Heart right ventricle (tissue), 16 donors: Measurements from ENCODE around the gene MAN1C1. TPM values are rescaled to one million over a fixed set of nuclear protein-coding genes. Genes with fewer than 3 reads are reported as not detected.
A peak's percentile ranks its signal among the peaks of the same experiment; 100 is the strongest.

Experiments
- ATAC-seq, 8 donors: fragments of 200-7000 bp; cut with Tn5 transposase; one replicate each; pipeline ENCODE4 v1.9.1; 2020; ENCODE audit warnings: mild to moderate bottlenecking in 8 of 8, moderate library complexity in 8 of 8, moderate number of reproducible peaks in 1 of 8
- DNase-seq, 2 donors: peaks; one replicate each; pipeline ENCODE4 v3.0.0-alpha.2; 2020
- H3K27ac ChIP-seq, 10 donors: fragments of 200-600 bp; sonication (generic) in 2 of 10; one replicate each; pipeline versions ENCODE4 v1.5.0 to v1.8.0; 2020 to 2022; ENCODE audit warnings: mild to moderate bottlenecking in 3 of 10
- H3K27me3 ChIP-seq, 7 donors: fragments of 200-600 bp; one replicate each; pipeline ENCODE4 v1.8.0; 2021 to 2022; ENCODE audit warnings: mild to moderate bottlenecking in 2 of 7
- H3K36me3 ChIP-seq, 9 donors: fragments of 200-600 bp; sonication (generic) in 1 of 9; one replicate each; pipeline versions ENCODE4 v1.5.0 to v1.8.0; 2020 to 2022; ENCODE audit warnings: mild to moderate bottlenecking in 2 of 9
- H3K4me1 ChIP-seq, 9 donors: fragments of 200-600 bp; sonication (generic) in 1 of 9; one replicate each; pipeline versions ENCODE4 v1.5.0 to v1.8.0; 2020 to 2022; ENCODE audit warnings: mild to moderate bottlenecking in 4 of 9
- H3K4me3 ChIP-seq, 10 donors: fragments of 200-600 bp; sonication (generic) in 2 of 10; one replicate each; pipeline versions ENCODE4 v1.5.0 to v1.8.0; 2020 to 2022; ENCODE audit warnings: mild to moderate bottlenecking in 7 of 10, moderate library complexity in 2 of 10
- H3K9me3 ChIP-seq, 11 donors: fragments of 200-600 bp in 10 of 11; sonication (generic) in 2 of 11; one replicate each; pipeline versions ENCODE4 v1.5.0 to v1.8.0; 2013 to 2022; ENCODE audit warnings: mild to moderate bottlenecking in 2 of 11, control low read depth in 1 of 11, moderate library complexity in 1 of 11
- CTCF ChIP-seq, 9 donors: fragments of 200-600 bp; sonication (generic) in 2 of 9; IDR thresholded peaks; one replicate each; pipeline versions ENCODE4 v1.5.0 to v1.8.0; 2021 to 2022; ENCODE audit warnings: antibody characterized with exemption in 9 of 9, mild to moderate bottlenecking in 5 of 9, moderate library complexity in 1 of 9
- WGBS, 2 donors: extraction: QIAGEN DNeasy Blood & Tissue Kit; methylation state at CpG; one replicate each; pipeline ENCODE4 v1.1.7; 2013; ENCODE audit warnings: inconsistent platforms in 1 of 2; 5-methylcytosine and 5-hydroxymethylcytosine counted together
- intact Hi-C, 10 donors: fragments of 100-400 bp; cut with DNase I; formaldehyde crosslinking; loops; one replicate each; pipeline versions ENCODE4 v1.11.1 to v1.14.2; 2022
- polyA plus RNA-seq, 2 donors: library from polyadenylated mRNA; stranded (reverse); fragments of 200-250 nt; gene quantifications; one replicate each; pipeline ENCODE4 v1.2.3, GENCODE V29; 2013
- total RNA-seq, 10 donors: library from RNA; stranded (reverse); fragmentation: NEBNext Ultra II Directional in 3 of 10; extraction: Animal tissue kit (Norgen Biotek cat#: 25700) in 3 of 10; gene quantifications; one replicate each; pipeline versions ENCODE4 v1.2.1 to v1.2.4, GENCODE V29; 2021 to 2023
- donor health status: Arrhythmogenic right ventricular cardiomyopathy.
- donor health status: ischemic (EF 13 %, LVEDD 7.1; RV severe dilation, severe dysfunction).
- donor health status: healthy with polysubstance abuse.
- donor health status: DM: no; HTN: yes; CAD: no.
- donor health status: DM: no; HTN: no; CAD: no.
- donor health status: ischemic (EF 25% LVEDD 6.9; RV normal size, moderate dysfunction).
- donor health status: ischemic (EF 25% LVEDD 5.7; RV mildly dilated, moderate dysfunction).
- donor health status: healthy.
- donor health status: DM: yes; HTN: yes; CAD: no.
- donor health status: Ischemic cardiomyopathy.
- donor health status: ischemic (EF 35%, LVEDD 5.7; RV mildly dilated, moderate dysfunction).
- donor health status: nonischemic (EF 11% LVEDD 7.7; RV severe dilation, severe dysfunction).
- donor health status: DM: yes; HTN: yes; CAD: no.
- donor health status: PGD.
- donor health status: ischemic (EF 29% LVEDD 5.4; RV normal size, mild dysfunction).
- donor health status: nonischemic (EF 23%, LVEDD 6.1; RV moderate dilation, normal function).

MAN1C1 gene
- total and polyA plus RNA-seq, 12 donors = 9.7 to 23.4 (median 13.4) TPM

GRCh38 chr1:25607123-25607522 lies 9.5 kb upstream of the MAN1C1 start:
- Histone ChIP-seq H3K4me3 (no peak overlapping the region), H3K9me3 (no peaks in the 10 kb centered on the region), H3K36me3 (no peaks in the 10 kb centered on the region), H3K27ac (no peak overlapping the region), H3K4me1 (peaks cover 0 to 9% (median 6%) of the 10 kb centered on the region in 9 donors), H3K27me3 (peaks cover 0 to 12% (median 0%) of the 10 kb centered on the region in 7 donors)
- intact Hi-C loops = loop anchor here in 4 of 10 donors (5.0 kb wide), 2 partner anchors 190 to 205 kb away; no protein-coding TSS in a partner anchor
- WGBS, 2 donors = 92 to 94% methylated on average over 5 of the region's 5 CpGs
- TF ChIP-seq CTCF (IDR thresholded peaks at IDR 0.05) = no peak
- DNase-seq (no peak), ATAC-seq (no peak)

GRCh38 chr1:25608488-25609178 lies 8.0 kb upstream of the MAN1C1 start:
- ATAC-seq (peak; percentile 67 to 95 (median 92)), DNase-seq (peak; percentile 86 to 90)
- Histone ChIP-seq H3K36me3 (no peaks in the 10 kb centered on the region), H3K4me3 (peak overlapping the region in 6 of 10 donors; percentile 19 to 44 (median 30)), H3K27ac (no peak overlapping the region), H3K27me3 (peaks cover 0 to 14% (median 0%) of the 10 kb centered on the region in 7 donors), H3K9me3 (no peaks in the 10 kb centered on the region), H3K4me1 (peaks cover 0 to 9% (median 6%) of the 10 kb centered on the region in 9 donors)
- peak; percentile 51 to 89 (median 79) for TF ChIP-seq CTCF (IDR thresholded peaks at IDR 0.05)
- intact Hi-C loops = loop anchor here in 9 of 10 donors (2.0 to 5.0 kb wide), 6 partner anchors 134 to 204 kb away; no protein-coding TSS in a partner anchor
- WGBS, 2 donors = 22% methylated on average over 15 of the region's 15 CpGs

GRCh38 chr1:25609921-25610320 lies 6.7 kb upstream of the MAN1C1 start:
- 54 to 61% methylated on average over 6 of the region's 6 CpGs for WGBS, 2 donors
- Histone ChIP-seq H3K4me3 (no peak overlapping the region), H3K36me3 (no peaks in the 10 kb centered on the region), H3K4me1 (peaks cover 0 to 10% (median 6%) of the 10 kb centered on the region in 9 donors), H3K27ac (no peak overlapping the region), H3K9me3 (no peaks in the 10 kb centered on the region), H3K27me3 (peaks cover 0 to 14% (median 0%) of the 10 kb centered on the region in 7 donors)
- DNase-seq (no peak), ATAC-seq (peak in 1 of 8 donors; percentile 23)
- TF ChIP-seq CTCF (IDR thresholded peaks at IDR 0.05) = no peak
- intact Hi-C loops = loop anchor here (2.0 to 10.0 kb wide), 7 partner anchors 133 to 202 kb away; no protein-coding TSS in a partner anchor

GRCh38 chr1:25610822-25611630 lies 5.6 kb upstream of the MAN1C1 start:
- intact Hi-C loops = loop anchor here in 3 of 10 donors (2.0 to 10.0 kb wide), 3 partner anchors 134 to 186 kb away; no protein-coding TSS in a partner anchor
- WGBS, 2 donors = 53 to 67% methylated on average over 8 of the region's 8 CpGs
- H3K27ac ChIP-seq = no peak overlapping the region

More at GRCh38 chr1:25610822-25611630, 5.6 kb upstream of the MAN1C1 start:
- Histone ChIP-seq H3K9me3 (no peaks in the 10 kb centered on the region), H3K36me3 (no peaks in the 10 kb centered on the region), H3K27me3 (peaks cover 0 to 14% (median 0%) of the 10 kb centered on the region in 7 donors), H3K4me3 (no peak overlapping the region), H3K4me1 (peaks cover 0 to 21% (median 13%) of the 10 kb centered on the region in 9 donors)
- peak in 4 of 9 donors; percentile 6 to 22 (median 14) for TF ChIP-seq CTCF (IDR thresholded peaks at IDR 0.05)
- ATAC-seq = no peak
- no peak for DNase-seq
